ENCODE results near the gene H2BW2. TPM values are rescaled to one million over a fixed set of nuclear protein-coding genes. Genes with fewer than 3 reads are reported as not detected.

The H2BW2 gene
- total RNA-seq, 1 experiment from 2014 or later, result not detected

Other genes starting within 250 kb of the H2BW2 start
- 3.2 and 5.5 TPM in 2 replicates for gene RAB9B, start 207.7 kb upstream of the H2BW2 start, total RNA-seq (2014; rRNA removed; shearing (Covaris generic))
- 27.8 and 34.3 TPM in 2 replicates for gene TMSB15B, start 77.3 kb upstream of the H2BW2 start, total RNA-seq (2014; rRNA removed; shearing (Covaris generic))
- gene H2BW1, start 26.2 kb upstream of the H2BW2 start, total RNA-seq (2014; rRNA removed; shearing (Covaris generic)), result not detected in 2 replicates
- 3.5 and 7.8 TPM in 2 replicates for gene TMSB15C, start 36.3 kb downstream of the H2BW2 start, total RNA-seq (2014; rRNA removed; shearing (Covaris generic))
- 1.7 TPM in 1 of 2 replicates, not detected in the other for gene ZCCHC18, start 72.6 kb downstream of the H2BW2 start, total RNA-seq (2014; rRNA removed; shearing (Covaris generic))
- gene SLC25A53, start 117.1 kb downstream of the H2BW2 start, total RNA-seq (2014; rRNA removed; shearing (Covaris generic)), result 4.9 and 11.0 TPM in 2 replicates
- gene FAM199X, start 126.5 kb downstream of the H2BW2 start, total RNA-seq (2014; rRNA removed; shearing (Covaris generic)), result 24.1 and 35.2 TPM in 2 replicates
- gene ESX1, start 215.0 kb downstream of the H2BW2 start, total RNA-seq (2014; rRNA removed; shearing (Covaris generic)), result not detected in 2 replicates